ENCODE results near the gene FIGN. TPM values are rescaled to one million over a fixed set of nuclear protein-coding genes. Genes with fewer than 3 reads are reported as not detected.

Gene FIGN
- total RNA-seq, 2 experiments from 2014 or later: not detected

DNA sequence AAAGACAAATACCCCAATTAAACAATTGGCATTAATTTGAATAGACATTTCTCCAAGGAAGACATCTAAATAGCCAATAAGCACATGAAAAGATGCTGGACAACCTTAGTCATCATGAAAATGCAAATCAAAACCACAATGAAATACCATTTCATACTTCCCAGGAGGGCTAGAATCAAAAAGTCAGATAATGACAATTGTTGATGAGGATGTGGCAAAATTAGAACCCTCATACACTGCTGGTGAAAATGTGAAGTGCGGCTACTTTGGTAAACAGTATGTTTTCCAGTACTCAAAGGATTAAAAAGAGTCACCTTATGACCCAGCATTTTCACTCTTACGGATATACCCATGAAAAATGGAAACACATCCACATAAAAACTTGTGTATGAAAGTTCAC is 91.6 kb downstream of the FIGN start:
- Mint-ChIP-seq H3K4me3 (no peak overlapping the region), H3K27me3 (no peaks in the 10 kb centered on the region), H3K36me3 (no peaks in the 10 kb centered on the region), H3K4me1 (ENCODE audit: low read depth) (no peaks in the 10 kb centered on the region), H3K9me3 (peaks cover 4% of the 10 kb centered on the region), H3K27ac (no peak overlapping the region)
- DNase-seq: no peak
- ChIA-PET CTCF (no interaction called here), POLR2A (no interaction called here)
- intact Hi-C loops (cut with micrococcal nuclease): no loop called here

DNA sequence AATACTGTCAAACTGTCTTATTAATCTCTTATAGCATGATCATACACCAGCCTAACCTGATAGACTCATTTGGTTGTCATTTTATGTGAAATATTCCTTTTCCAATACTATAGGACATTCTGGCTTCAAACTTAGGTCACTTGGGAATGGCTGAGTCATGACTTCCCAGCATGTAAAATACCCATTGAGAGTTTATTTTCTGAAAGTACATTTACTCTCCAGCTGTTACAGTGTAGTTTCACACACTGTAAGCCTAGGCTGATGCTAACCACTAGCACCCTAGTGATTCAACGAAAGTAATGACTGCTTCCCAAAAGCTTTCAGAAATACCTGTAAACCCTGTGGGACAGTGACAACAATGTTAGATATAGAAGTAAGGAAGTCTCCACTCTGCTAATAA is 93.8 kb downstream of the FIGN start:
- ChIA-PET CTCF (no interaction called here), POLR2A (no interaction called here)
- intact Hi-C loops (cut with micrococcal nuclease): no loop called here

DNA sequence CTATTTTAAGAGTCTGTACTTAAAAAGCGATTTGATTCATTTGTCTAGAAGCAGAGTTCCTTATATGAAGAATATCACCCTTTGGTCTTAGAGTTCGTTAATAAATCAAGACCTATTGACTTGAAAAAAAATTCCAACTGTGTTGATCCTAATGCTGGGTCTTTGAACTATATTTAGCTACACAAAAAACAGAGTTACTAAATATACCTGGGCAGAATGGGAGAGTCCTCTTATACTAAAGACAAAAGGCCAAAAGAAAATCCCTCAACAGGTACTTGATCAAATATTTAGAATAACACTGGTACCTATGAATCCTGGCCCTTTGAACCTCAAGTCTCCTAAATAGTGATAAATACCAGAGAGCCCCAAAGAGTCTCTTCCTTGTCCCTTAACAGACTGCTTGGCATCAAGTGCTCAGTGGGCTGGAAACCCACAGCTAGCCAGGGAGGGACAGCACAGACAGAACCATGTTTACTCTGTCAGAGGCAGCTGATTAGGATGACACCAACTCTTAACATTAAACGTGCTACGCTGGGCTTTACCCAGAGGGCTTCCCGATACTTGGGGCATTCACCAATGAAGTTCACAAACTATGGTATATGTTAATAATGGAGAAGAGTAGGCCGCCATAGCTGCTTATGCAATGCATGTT is 95.1 kb downstream of the FIGN start:
- Mint-ChIP-seq H3K9me3 (peaks cover 4% of the 10 kb centered on the region), H3K4me1 (ENCODE audit: low read depth) (no peaks in the 10 kb centered on the region), H3K27me3 (no peaks in the 10 kb centered on the region), H3K4me3 (no peak overlapping the region), H3K36me3 (no peaks in the 10 kb centered on the region), H3K27ac (no peak overlapping the region)
- ChIA-PET CTCF (no interaction called here), POLR2A (no interaction called here)
- intact Hi-C loops (cut with micrococcal nuclease): no loop called here
- no peak for DNase-seq

More for the DNA sequence above, 93.8 kb downstream of the FIGN start:
- no peak overlapping the region for H3K27ac Mint-ChIP-seq
- no peaks in the 10 kb centered on the region for H3K27me3 Mint-ChIP-seq
- no peaks in the 10 kb centered on the region for H3K36me3 Mint-ChIP-seq
- H3K4me3 Mint-ChIP-seq: no peak overlapping the region
- H3K9me3 Mint-ChIP-seq: peaks cover 4% of the 10 kb centered on the region
- no peaks in the 10 kb centered on the region for H3K4me1 Mint-ChIP-seq (ENCODE audit: low read depth)
- DNase-seq: no peak

DNA sequence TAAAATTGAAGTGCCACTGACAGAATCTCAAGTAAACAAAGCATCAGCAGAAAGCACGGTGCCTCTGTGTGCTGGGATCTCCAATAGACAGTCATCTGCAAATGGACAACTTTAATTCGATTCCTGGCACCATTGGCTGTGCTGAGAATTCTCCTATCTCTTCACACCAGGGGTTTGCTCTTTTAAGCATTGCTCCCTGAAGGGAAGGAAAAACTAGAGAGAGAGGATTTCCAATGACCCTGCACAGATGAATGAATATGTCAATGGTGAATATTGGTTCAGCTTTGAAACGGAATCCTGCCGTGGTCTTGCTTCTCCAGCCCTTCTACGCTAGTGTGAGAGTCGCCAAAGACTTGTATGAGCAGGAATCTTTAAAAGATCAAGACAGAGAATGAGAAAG is 97.9 kb downstream of the FIGN start:
- Mint-ChIP-seq H3K36me3 (no peaks in the 10 kb centered on the region), H3K4me3 (no peak overlapping the region), H3K27ac (no peak overlapping the region), H3K27me3 (no peaks in the 10 kb centered on the region), H3K9me3 (peaks cover 4% of the 10 kb centered on the region), H3K4me1 (ENCODE audit: low read depth) (no peaks in the 10 kb centered on the region)
- POLR2A ChIA-PET: no interaction called here
- DNase-seq: no peak
- CTCF ChIA-PET: no interaction called here
- intact Hi-C loops (cut with micrococcal nuclease): no loop called here

DNA sequence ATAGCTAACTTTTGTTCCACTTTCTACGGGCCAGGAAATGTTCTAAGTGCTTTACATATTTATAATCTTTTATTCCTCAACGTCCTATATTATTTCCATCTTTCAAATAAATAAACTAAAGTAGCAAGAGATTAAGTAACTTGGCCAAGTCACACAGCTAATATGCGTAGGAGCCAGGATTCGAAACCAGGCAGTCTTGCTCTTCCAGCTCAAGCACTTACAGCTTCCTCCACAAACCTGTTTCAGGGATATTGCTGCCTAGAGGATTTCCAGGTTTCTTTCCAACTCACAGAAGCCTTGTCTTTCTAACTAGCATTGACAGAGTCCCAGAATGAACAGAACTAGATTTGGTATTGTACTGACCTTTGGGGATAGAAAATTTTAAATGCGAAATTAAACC is 102.5 kb downstream of the FIGN start:
- H3K9me3 Mint-ChIP-seq: peaks cover 9% of the 10 kb centered on the region
- H3K4me1 Mint-ChIP-seq (ENCODE audit: low read depth): no peaks in the 10 kb centered on the region
- no peak overlapping the region for H3K27ac Mint-ChIP-seq
- no peaks in the 10 kb centered on the region for H3K27me3 Mint-ChIP-seq
- DNase-seq: no peak
- POLR2A ChIA-PET: no interaction called here
- no peaks in the 10 kb centered on the region for H3K36me3 Mint-ChIP-seq
- intact Hi-C loops (cut with micrococcal nuclease): no loop called here
- no peak overlapping the region for H3K4me3 Mint-ChIP-seq
- CTCF ChIA-PET: no interaction called here

DNA sequence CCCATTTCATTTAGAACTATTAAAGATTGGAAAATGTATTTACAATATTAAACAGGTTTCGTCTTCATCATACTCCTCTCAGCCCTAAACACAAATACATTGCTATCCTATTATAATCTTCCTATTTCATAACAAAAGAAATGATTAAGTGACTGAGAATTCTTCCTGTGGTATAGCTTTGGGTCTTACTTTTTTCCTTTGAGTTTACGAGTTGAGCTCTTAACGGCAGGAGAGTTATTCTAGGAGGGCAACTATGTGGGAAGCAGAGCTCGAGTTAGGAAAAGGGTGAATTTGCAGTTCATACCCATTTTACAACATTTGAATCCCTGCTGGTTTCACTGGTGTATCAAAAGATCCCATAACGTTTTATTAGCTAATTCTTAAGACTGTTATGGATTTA is 105.0 kb downstream of the FIGN start:
- intact Hi-C loops (cut with micrococcal nuclease): no loop called here
- DNase-seq: no peak
- ChIA-PET POLR2A (no interaction called here), CTCF (no interaction called here)
- no peak overlapping the region for H3K4me3 Mint-ChIP-seq
- H3K9me3 Mint-ChIP-seq: peaks cover 9% of the 10 kb centered on the region
- no peaks in the 10 kb centered on the region for H3K27me3 Mint-ChIP-seq
- H3K36me3 Mint-ChIP-seq: no peaks in the 10 kb centered on the region
- H3K27ac Mint-ChIP-seq: no peak overlapping the region
- H3K4me1 Mint-ChIP-seq (ENCODE audit: low read depth): no peaks in the 10 kb centered on the region

DNA sequence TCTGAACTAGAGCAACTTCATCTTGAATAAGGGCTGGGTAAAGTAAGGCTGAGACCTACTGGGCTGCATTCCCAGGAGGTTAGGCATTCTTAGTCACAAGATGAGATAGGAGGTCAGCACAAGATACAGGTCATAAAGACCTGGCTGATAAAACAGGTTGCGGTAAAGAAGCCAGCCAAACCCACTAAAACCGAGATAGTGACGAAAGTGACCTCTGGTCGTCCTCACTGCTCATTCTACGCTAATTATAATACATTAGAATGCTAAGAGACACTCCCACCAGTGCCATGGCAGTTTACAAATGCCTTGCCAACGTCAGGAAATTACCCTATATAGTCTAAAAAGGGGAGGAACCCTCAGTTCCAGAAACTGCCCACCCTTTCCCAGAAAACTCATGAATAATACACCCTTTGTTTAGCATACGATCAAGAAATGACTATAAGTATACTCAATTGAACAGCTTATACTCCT is 109.1 kb downstream of the FIGN start:
- intact Hi-C loops (cut with micrococcal nuclease): no loop called here
- no peaks in the 10 kb centered on the region for H3K4me1 Mint-ChIP-seq (ENCODE audit: low read depth)
- no peak overlapping the region for H3K4me3 Mint-ChIP-seq
- POLR2A ChIA-PET: no interaction called here
- H3K9me3 Mint-ChIP-seq: peaks cover 5% of the 10 kb centered on the region
- H3K27me3 Mint-ChIP-seq: no peaks in the 10 kb centered on the region
- no peaks in the 10 kb centered on the region for H3K36me3 Mint-ChIP-seq
- DNase-seq: no peak
- CTCF ChIA-PET: no interaction called here
- H3K27ac Mint-ChIP-seq: no peak overlapping the region

DNA sequence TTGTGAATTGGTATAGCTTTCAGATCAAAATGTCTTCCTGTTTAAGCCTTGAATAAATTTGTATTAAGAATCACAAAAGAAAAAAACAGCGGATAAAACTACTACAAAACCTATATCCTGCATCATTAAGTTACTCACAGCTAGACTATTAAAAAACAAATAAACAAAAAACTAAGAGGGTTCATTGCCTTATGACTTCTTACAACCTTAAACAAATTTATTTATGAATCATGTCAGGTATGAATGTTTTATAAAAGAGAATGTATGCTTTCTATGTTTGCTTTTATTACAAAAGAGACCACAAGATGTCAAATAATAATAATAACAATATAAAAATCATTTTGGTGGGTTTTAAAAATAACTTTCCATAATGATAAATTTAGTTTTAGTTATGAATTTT is 109.6 kb downstream of the FIGN start:
- Mint-ChIP-seq H3K4me1 (ENCODE audit: low read depth) (no peaks in the 10 kb centered on the region), H3K9me3 (peaks cover 2% of the 10 kb centered on the region), H3K27ac (no peak overlapping the region), H3K36me3 (no peaks in the 10 kb centered on the region), H3K27me3 (no peaks in the 10 kb centered on the region), H3K4me3 (no peak overlapping the region)
- intact Hi-C loops (cut with micrococcal nuclease): no loop called here
- DNase-seq: no peak
- POLR2A ChIA-PET: no interaction called here
- CTCF ChIA-PET: no interaction called here

DNA sequence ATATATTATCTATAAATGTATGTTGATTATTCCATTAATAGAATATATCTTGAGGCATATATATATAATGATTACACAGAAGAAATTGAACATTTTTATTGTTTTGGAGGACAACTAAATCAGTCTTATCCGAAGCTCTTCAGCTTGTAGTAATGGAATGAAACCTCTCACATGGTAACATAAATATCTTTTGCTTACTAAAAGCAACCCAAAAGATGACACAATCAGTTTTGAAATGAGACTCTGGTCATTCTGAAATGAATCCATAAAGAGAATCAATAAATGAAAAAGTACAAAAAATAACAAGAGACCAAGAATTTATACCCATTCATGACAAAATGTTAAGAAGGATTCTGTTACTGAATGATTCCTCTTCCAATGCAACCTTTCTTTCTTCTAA is 110.2 kb downstream of the FIGN start:
- ChIA-PET POLR2A (no interaction called here), CTCF (no interaction called here)
- intact Hi-C loops (cut with micrococcal nuclease): no loop called here
- H3K36me3 Mint-ChIP-seq: no peaks in the 10 kb centered on the region
- H3K4me1 Mint-ChIP-seq (ENCODE audit: low read depth): no peaks in the 10 kb centered on the region
- no peak overlapping the region for H3K27ac Mint-ChIP-seq
- no peaks in the 10 kb centered on the region for H3K27me3 Mint-ChIP-seq
- no peak overlapping the region for H3K4me3 Mint-ChIP-seq
- H3K9me3 Mint-ChIP-seq: peaks cover 2% of the 10 kb centered on the region
- no peak for DNase-seq

DNA sequence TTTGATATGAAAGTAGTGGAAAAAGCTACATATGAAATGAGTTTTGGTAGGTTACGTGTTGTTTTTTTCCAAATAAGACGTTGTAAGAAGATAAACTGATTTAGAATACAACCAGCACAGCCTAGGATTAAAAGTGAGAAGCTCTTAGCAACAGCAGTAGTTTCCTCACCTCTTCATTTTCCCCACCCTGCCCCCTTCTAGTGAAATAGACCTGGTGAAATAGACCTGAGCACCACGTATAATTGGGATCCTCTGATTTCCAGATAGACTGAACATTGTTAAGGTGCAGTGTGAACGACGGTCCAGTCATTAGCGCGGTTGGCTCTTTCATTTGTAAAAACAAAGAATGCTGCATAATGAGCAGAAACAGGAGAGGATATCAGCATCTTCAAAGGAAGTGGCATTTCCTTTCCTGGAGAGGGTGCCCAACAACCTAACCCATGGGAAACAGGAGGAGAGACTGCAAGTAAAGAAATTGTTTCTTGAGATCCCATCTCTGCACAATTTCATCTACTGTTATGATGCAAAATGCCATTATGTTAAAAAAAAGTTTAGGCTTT is 114.3 kb downstream of the FIGN start:
- Mint-ChIP-seq H3K9me3 (peaks cover 8% of the 10 kb centered on the region), H3K27ac (no peak overlapping the region), H3K4me3 (no peak overlapping the region), H3K27me3 (no peaks in the 10 kb centered on the region), H3K36me3 (no peaks in the 10 kb centered on the region), H3K4me1 (ENCODE audit: low read depth) (no peaks in the 10 kb centered on the region)
- intact Hi-C loops (cut with micrococcal nuclease): no loop called here
- CTCF ChIA-PET: no interaction called here
- no peak for DNase-seq
- POLR2A ChIA-PET: no interaction called here

DNA sequence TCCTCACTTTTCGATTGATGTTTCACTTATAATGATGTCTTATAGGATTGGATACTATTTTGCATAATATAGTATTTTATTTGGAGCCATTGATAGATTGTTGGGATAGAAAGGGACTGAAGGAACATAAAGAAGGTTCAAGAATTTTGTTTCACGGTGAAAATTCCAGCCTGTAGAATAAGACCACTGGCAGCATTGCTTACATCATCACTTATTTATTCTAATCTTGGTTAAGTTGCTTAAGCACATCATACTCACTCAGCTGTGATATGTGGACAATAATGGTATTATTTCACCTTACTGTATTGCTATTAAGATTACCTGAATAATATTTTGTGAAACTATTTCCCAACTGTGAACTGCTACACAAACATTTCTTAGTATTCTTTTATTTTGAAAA is 118.3 kb downstream of the FIGN start:
- ChIA-PET CTCF (no interaction called here), POLR2A (no interaction called here)
- intact Hi-C loops (cut with micrococcal nuclease): no loop called here
- Mint-ChIP-seq H3K4me3 (no peak overlapping the region), H3K9me3 (peaks cover 8% of the 10 kb centered on the region), H3K4me1 (ENCODE audit: low read depth) (no peaks in the 10 kb centered on the region), H3K36me3 (no peaks in the 10 kb centered on the region), H3K27me3 (no peaks in the 10 kb centered on the region), H3K27ac (no peak overlapping the region)
- DNase-seq: no peak

DNA sequence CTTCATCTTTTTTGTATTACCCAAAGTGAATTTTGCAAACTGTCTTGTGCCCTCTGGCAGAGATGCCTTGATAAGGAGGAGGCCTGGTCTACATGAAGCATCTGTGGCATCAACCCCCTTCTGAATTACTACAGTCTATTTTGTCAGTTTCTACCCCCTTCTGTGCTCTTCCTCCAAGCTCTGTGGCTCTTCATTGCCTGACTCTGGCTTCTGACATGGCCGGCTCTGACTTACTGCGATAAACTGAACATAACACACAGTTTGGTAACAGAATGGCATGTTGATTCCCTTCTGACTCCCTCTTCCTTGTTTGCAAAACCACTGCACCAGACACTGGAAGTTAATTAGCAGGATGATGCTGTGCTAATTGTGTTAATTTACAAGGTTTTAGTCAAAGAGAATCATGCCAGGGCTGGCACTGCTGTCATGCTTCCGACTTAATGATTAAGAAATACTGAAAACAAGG is 122.5 kb downstream of the FIGN start:
- peaks cover 8% of the 10 kb centered on the region for H3K9me3 Mint-ChIP-seq

DNA sequence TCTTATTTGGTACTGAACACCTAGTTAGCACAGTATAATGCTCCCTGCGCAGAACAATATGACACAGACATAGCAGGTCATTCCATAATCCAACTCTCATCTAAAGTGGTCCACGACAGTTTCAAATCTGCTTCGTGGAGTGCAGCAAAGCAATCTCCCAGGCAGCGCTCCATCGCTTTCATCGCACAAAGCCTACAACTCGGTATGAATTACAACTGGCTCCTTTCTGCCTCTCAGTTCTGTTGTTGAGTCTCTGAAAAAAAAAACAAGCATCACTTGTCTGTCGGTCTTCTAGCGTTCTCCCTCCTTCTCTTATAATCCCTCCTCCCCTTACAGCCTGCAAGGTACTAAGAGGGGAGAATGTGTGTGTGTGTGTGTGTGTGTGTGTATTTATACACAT is 123.5 kb downstream of the FIGN start:
- POLR2A ChIA-PET: no interaction called here
- Mint-ChIP-seq H3K36me3 (no peaks in the 10 kb centered on the region), H3K9me3 (peaks cover 8% of the 10 kb centered on the region), H3K27me3 (no peaks in the 10 kb centered on the region), H3K4me1 (ENCODE audit: low read depth) (no peaks in the 10 kb centered on the region), H3K4me3 (no peak overlapping the region), H3K27ac (no peak overlapping the region)
- no peak for DNase-seq
- intact Hi-C loops (cut with micrococcal nuclease): no loop called here
- CTCF ChIA-PET: no interaction called here

More for the DNA sequence above, 122.5 kb downstream of the FIGN start:
- Mint-ChIP-seq H3K4me3 (no peak overlapping the region), H3K36me3 (no peaks in the 10 kb centered on the region), H3K27me3 (no peaks in the 10 kb centered on the region), H3K27ac (no peak overlapping the region), H3K4me1 (ENCODE audit: low read depth) (no peaks in the 10 kb centered on the region)
- POLR2A ChIA-PET: no interaction called here
- intact Hi-C loops (cut with micrococcal nuclease): no loop called here
- CTCF ChIA-PET: no interaction called here
- no peak for DNase-seq

Data from activated CD4-positive, alpha-beta memory T cell treated with anti-CD3 and anti-CD28 coated beads for 36 hours (primary cell).